GM12878 (cell line): Measurements from ENCODE around the gene PFKP. TPM values are rescaled to one million over a fixed set of nuclear protein-coding genes. Genes with fewer than 3 reads are reported as not detected.

ENCODE experiments used
- ATAC-seq: fragments of 200-7000 bp; cut with Tn5 transposase; 3 replicates; pipeline ENCODE4 v1.9.1; 2020; ENCODE audit warnings: mild to moderate bottlenecking, moderate library complexity
- BruUV-seq: library from RNA; stranded (reverse); fragments of 400-500 nt; replicated peaks from 2 replicates; lab custom pipeline; 2021; lab: Mats Ljungman, UMichigan
- CTCF ChIA-PET: fragments of 300-600 bp; sonication (Branson Sonifier 250); formaldehyde crosslinking; extraction: SDS; loops from one replicate; lab custom pipeline; 2021; ENCODE audit warnings: inconsistent platforms; lab: Yijun Ruan, JAX
- POLR2A ChIA-PET: fragments of 350-600 bp; formaldehyde crosslinking; extraction: SDS; loops from one replicate; lab custom pipeline; 2021; ENCODE audit warnings: inconsistent platforms; lab: Charles Lee
- RAD21 ChIA-PET: fragments of 300-600 bp; sonication (Branson Sonifier 250); formaldehyde crosslinking; loops from one replicate; lab custom pipeline; 2023; ENCODE audit warnings: antibody characterized with exemption; ENCODE audit not compliant: unreplicated experiment; lab: Charles Lee
- SMC1A ChIA-PET: fragments of 300-600 bp; sonication (Branson Sonifier 250); formaldehyde crosslinking; loops from one replicate; lab custom pipeline; 2023; ENCODE audit not compliant: unreplicated experiment, uncharacterized antibody; lab: Charles Lee
- DNase-seq: peaks from one replicate; pipeline ENCODE4 v3.0.0-alpha.2; 2011; ENCODE audit warnings: low read depth, low spot score
- FAIRE-seq: peaks from 3 replicates; lab custom pipeline; 2011; peaks lifted over from hg19 to GRCh38; lab: Jason Lieb, UNC
- H2AFZ ChIP-seq: 2 replicates; pipeline ENCODE4 v1.6.0; 2011; ENCODE audit warnings: low read depth, low read length, control low read depth; ENCODE audit not compliant: control insufficient read depth
- H3K27ac ChIP-seq: 2 replicates; pipeline ENCODE4 v1.5.1; 2011; ENCODE audit warnings: control low read depth; ENCODE audit not compliant: control insufficient read depth, insufficient read depth
- H3K27me3 ChIP-seq, 2 experiments: replicated peaks in 1 of 2; 2 replicates each; pipeline versions ENCODE4 v1.6.0 to v1.6.1; 2011; ENCODE audit warnings: low read length in 1 of 2; ENCODE audit not compliant: control insufficient read depth in 2 of 2, insufficient read depth in 2 of 2
- H3K36me3 ChIP-seq, 2 experiments: 2 replicates each; pipeline ENCODE4 v1.5.1; 2011; ENCODE audit warnings: low read length in 1 of 2; ENCODE audit not compliant: control insufficient read depth in 2 of 2, insufficient read depth in 2 of 2
- H3K4me1 ChIP-seq: 2 replicates; pipeline ENCODE4 v1.6.1; 2011; ENCODE audit warnings: mild to moderate bottlenecking, low read length, moderate library complexity, mixed read lengths; ENCODE audit not compliant: control insufficient read depth, insufficient read depth
- H3K4me2 ChIP-seq: 2 replicates; pipeline ENCODE4 v1.6.0; 2011; ENCODE audit warnings: control low read depth; ENCODE audit not compliant: control insufficient read depth, insufficient read depth
- H3K4me3 ChIP-seq: fragments of 200-600 bp; sonication (generic); 2 replicates; pipeline ENCODE4 v1.5.1; 2016
- H3K79me2 ChIP-seq: 2 replicates; pipeline ENCODE4 v1.6.0; 2011; ENCODE audit warnings: low read length; ENCODE audit not compliant: control insufficient read depth, insufficient read depth
- H3K9ac ChIP-seq: 2 replicates; pipeline ENCODE4 v1.8.0; 2011; ENCODE audit warnings: low read length, control low read depth, mixed read lengths; ENCODE audit not compliant: control insufficient read depth, insufficient read depth
- H3K9me3 ChIP-seq: replicated peaks from 3 replicates; pipeline ENCODE4 v1.5.1; 2011; ENCODE audit warnings: mild to moderate bottlenecking, low read length; ENCODE audit not compliant: control insufficient read depth, insufficient read depth
- H4K20me1 ChIP-seq: 2 replicates; pipeline ENCODE4 v1.6.0; 2011; ENCODE audit not compliant: control insufficient read depth, insufficient read depth
- CBX3 ChIP-seq: fragments of 200-600 bp; sonication (generic); IDR thresholded peaks from 2 replicates; pipeline ENCODE4 v1.6.1; 2016; ENCODE audit warnings: low read depth, borderline replicate concordance
- ESRRA ChIP-seq: IDR thresholded peaks from 2 replicates; pipeline ENCODE4 v1.6.1; 2012; ENCODE audit warnings: mild to moderate bottlenecking, low read length, improper control_type of control experiment
- RAD51 ChIP-seq: fragments of 450-650 bp; IDR thresholded peaks from 2 replicates; pipeline ENCODE4 v1.6.1; 2016; ENCODE audit warnings: moderate library complexity, mild to moderate bottlenecking, inconsistent platforms
- STAT3 ChIP-seq: IDR thresholded peaks from 2 replicates; pipeline ENCODE4 v1.6.1; 2011; ENCODE audit warnings: low read depth, low read length, improper control_type of control experiment
- WGBS: methylation state at CpG from one replicate; pipeline ENCODE4 v1.1.6; 2016; ENCODE audit warnings: low lambda C conversion rate; ENCODE audit not compliant: insufficient replicate concordance, insufficient coverage; ENCODE audit errors: missing lambda C conversion rate; 5-methylcytosine and 5-hydroxymethylcytosine counted together
- in situ Hi-C: fragments of 300-500 bp; cut with MboI; formaldehyde crosslinking; loops from 9 replicates; pipeline ENCODE4 v1.14.3; 2018; ENCODE audit warnings: mixed read lengths
- intact Hi-C: fragments of 100-400 bp; cut with micrococcal nuclease; formaldehyde crosslinking; loops from one replicate; pipeline ENCODE4 v1.14.2; 2022; ENCODE audit not compliant: unreplicated experiment
- polyA plus RNA-seq, 11 experiments: library from polyadenylated mRNA; depleted of rRNA in 4 of 11; unstranded in 6 of 11; stranded (reverse) in 5 of 11; fragments of >200 nt; fragmentation: Nextera tagmentation in 4 of 11; fragmentation: Illumina TruSeq in 1 of 11; extraction: Ambion mirVana in 4 of 11; extraction: Trizol in 1 of 11; gene quantifications; 1 replicate in 1 of 11; 2 replicates in 10 of 11; pipeline versions ENCODE4 v1.2.1 to v1.2.3, GENCODE V29; 2011 to 2016; ENCODE audit warnings: inconsistent platforms in 2 of 11, missing spikeins in 2 of 11, low read depth in 1 of 11
- total RNA-seq, 4 experiments: library from RNA; depleted of rRNA in 3 of 4; stranded (reverse); fragments of >200 nt in 3 of 4; fragmentation: Illumina TruSeq in 1 of 4; extraction: Trizol in 1 of 4; gene quantifications; 2 replicates each; pipeline versions ENCODE4 v1.2.1 to v1.2.3, GENCODE V29; 2013 to 2021
- TF ChIP-seq, protein P1 (sequence below): IDR thresholded peaks from 2 replicates; pipeline ENCODE4 v1.6.1; 2012; ENCODE audit warnings: mild to moderate bottlenecking, low read depth, low read length
- TF ChIP-seq, protein P2 (sequence below): fragments of 450-650 bp; IDR thresholded peaks from 2 replicates; pipeline ENCODE4 v1.6.1; 2016; ENCODE audit warnings: mild to moderate bottlenecking

Gene PFKP
- total and polyA plus RNA-seq, 10 of the 15 experiments (the other 5 are each of a cell fraction or from before 2014, with no cell fraction given), result 27.0 to 145 (median 95.7) TPM

GRCh38 chr10:3152566-3152935, 85.2 kb downstream of the PFKP start:
- intact Hi-C loops (no loop called here), in situ Hi-C loops (no loop called here)
- CTCF ChIA-PET, result no interaction called here
- POLR2A ChIA-PET, result no interaction called here
- no peak overlapping the region for H3K4me2 ChIP-seq
- RAD21 ChIA-PET, result no interaction called here
- SMC1A ChIA-PET, result no interaction called here
- no TSS peak for BruUV-seq
- TF ChIP-seq ESRRA (no peak), STAT3 (no peak), CBX3 (no peak), RAD51 (no peak)
- TF ChIP-seq, protein P1, sequence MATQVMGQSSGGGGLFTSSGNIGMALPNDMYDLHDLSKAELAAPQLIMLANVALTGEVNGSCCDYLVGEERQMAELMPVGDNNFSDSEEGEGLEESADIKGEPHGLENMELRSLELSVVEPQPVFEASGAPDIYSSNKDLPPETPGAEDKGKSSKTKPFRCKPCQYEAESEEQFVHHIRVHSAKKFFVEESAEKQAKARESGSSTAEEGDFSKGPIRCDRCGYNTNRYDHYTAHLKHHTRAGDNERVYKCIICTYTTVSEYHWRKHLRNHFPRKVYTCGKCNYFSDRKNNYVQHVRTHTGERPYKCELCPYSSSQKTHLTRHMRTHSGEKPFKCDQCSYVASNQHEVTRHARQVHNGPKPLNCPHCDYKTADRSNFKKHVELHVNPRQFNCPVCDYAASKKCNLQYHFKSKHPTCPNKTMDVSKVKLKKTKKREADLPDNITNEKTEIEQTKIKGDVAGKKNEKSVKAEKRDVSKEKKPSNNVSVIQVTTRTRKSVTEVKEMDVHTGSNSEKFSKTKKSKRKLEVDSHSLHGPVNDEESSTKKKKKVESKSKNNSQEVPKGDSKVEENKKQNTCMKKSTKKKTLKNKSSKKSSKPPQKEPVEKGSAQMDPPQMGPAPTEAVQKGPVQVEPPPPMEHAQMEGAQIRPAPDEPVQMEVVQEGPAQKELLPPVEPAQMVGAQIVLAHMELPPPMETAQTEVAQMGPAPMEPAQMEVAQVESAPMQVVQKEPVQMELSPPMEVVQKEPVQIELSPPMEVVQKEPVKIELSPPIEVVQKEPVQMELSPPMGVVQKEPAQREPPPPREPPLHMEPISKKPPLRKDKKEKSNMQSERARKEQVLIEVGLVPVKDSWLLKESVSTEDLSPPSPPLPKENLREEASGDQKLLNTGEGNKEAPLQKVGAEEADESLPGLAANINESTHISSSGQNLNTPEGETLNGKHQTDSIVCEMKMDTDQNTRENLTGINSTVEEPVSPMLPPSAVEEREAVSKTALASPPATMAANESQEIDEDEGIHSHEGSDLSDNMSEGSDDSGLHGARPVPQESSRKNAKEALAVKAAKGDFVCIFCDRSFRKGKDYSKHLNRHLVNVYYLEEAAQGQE, result no peak
- TF ChIP-seq, protein P2, sequence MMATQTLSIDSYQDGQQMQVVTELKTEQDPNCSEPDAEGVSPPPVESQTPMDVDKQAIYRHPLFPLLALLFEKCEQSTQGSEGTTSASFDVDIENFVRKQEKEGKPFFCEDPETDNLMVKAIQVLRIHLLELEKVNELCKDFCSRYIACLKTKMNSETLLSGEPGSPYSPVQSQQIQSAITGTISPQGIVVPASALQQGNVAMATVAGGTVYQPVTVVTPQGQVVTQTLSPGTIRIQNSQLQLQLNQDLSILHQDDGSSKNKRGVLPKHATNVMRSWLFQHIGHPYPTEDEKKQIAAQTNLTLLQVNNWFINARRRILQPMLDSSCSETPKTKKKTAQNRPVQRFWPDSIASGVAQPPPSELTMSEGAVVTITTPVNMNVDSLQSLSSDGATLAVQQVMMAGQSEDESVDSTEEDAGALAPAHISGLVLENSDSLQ, result no peak
- 84% methylated on average over 9 of the region's 9 CpGs for WGBS
- H4K20me1 ChIP-seq, result no peaks in the 10 kb centered on the region
- DNase-seq (no peak), ATAC-seq (no peak), FAIRE-seq (no peak)
- no peak overlapping the region for H2AFZ ChIP-seq
- H3K79me2 ChIP-seq, result no peaks in the 10 kb centered on the region
- H3K4me3 ChIP-seq, result no peak overlapping the region
- H3K9me3 ChIP-seq, result no peaks in the 10 kb centered on the region
- peaks cover 16 to 21% of the 10 kb centered on the region in 2 experiments for H3K36me3 ChIP-seq
- no peaks in the 10 kb centered on the region for H3K4me1 ChIP-seq
- no peak overlapping the region for H3K27ac ChIP-seq
- no peaks in the 10 kb centered on the region for H3K27me3 ChIP-seq
- H3K9ac ChIP-seq, result no peak overlapping the region
